ACC112 (cell line): ENCODE measurements around the gene TRMU.

Experiments
- H2AFZ ChIP-seq: fragments of 200-600 bp; sonication (generic); one replicate; pipeline ENCODE4 v1.6.0; 2017; ENCODE audit warnings: antibody characterized with exemption, low read length; ENCODE audit not compliant: unreplicated experiment
- H3K27ac ChIP-seq: fragments of 200-600 bp; sonication (generic); 2 replicates; pipeline ENCODE4 v1.5.1; 2014; ENCODE audit warnings: low read depth, mild to moderate bottlenecking, antibody characterized with exemption, low read length, moderate library complexity
- H3K27me3 ChIP-seq: fragments of 200-600 bp; sonication (generic); 2 replicates; pipeline ENCODE4 v1.6.1; 2014; ENCODE audit warnings: mild to moderate bottlenecking, antibody characterized with exemption, low read length, moderate library complexity, mixed read lengths; ENCODE audit not compliant: insufficient read depth
- H3K36me3 ChIP-seq: fragments of 200-600 bp; sonication (generic); 2 replicates; pipeline ENCODE4 v1.6.1; 2016; ENCODE audit warnings: mild to moderate bottlenecking, antibody characterized with exemption, low read length, moderate library complexity, mixed read lengths; ENCODE audit not compliant: insufficient read depth
- H3K4me1 ChIP-seq: fragments of 200-600 bp; sonication (generic); one replicate; pipeline ENCODE4 v1.6.1; 2016; ENCODE audit warnings: low read length, mixed read lengths; ENCODE audit not compliant: insufficient read depth, unreplicated experiment, control insufficient read depth
- H3K4me3 ChIP-seq: fragments of 200-600 bp; sonication (generic); 2 replicates; pipeline ENCODE4 v1.5.1; 2014; ENCODE audit warnings: mild to moderate bottlenecking, low read depth, low read length
- H3K79me2 ChIP-seq: fragments of 200-600 bp; sonication (generic); one replicate; pipeline ENCODE4 v1.6.0; 2016; ENCODE audit warnings: low read length; ENCODE audit not compliant: control insufficient read depth, unreplicated experiment, insufficient read depth

Gene TRMU

DNA sequence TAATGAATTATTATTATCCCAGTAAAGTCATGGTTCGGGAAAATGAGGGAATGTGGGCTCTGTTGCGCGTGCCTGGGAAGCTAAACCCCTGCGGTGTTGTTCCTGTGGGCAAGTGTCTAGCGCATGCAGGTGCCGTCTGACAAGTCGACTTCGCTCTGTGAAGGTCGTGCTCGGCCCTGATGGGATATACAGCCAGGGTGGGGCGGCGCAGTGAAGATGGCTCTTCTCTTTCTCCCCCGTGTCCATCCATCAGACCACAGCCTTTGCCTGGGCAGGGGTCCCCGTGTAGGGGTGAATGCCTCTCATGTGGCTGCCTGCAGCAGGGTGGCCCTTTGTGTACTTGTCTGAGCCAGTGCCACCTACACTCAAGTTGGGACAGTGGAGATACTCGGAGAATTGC is 12.8 kb upstream of the TRMU start:
- Histone ChIP-seq H2AFZ (no peak overlapping the region), H3K27me3 (no peaks in the 10 kb centered on the region), H3K27ac (no peak overlapping the region), H3K4me1 (no peaks in the 10 kb centered on the region), H3K4me3 (no peak overlapping the region), H3K79me2 (no peaks in the 10 kb centered on the region), H3K36me3 (no peaks in the 10 kb centered on the region)

GRCh38 chr22:46323162-46323561 is 12.4 kb upstream of the TRMU start:
- no peaks in the 10 kb centered on the region for H3K79me2 ChIP-seq
- no peaks in the 10 kb centered on the region for H3K36me3 ChIP-seq
- H3K4me3 ChIP-seq: no peak overlapping the region
- no peaks in the 10 kb centered on the region for H3K27me3 ChIP-seq
- no peak overlapping the region for H3K27ac ChIP-seq
- H2AFZ ChIP-seq: no peak overlapping the region
- no peaks in the 10 kb centered on the region for H3K4me1 ChIP-seq

- H3K79me2 ChIP-seq: no peaks in the 10 kb centered on the region
Measured at GRCh38 chr22:46326066-46326680, 9.3 kb upstream of the TRMU start.

GRCh38 chr22:46327691-46328465 is 7.6 kb upstream of the TRMU start:
- H3K79me2 ChIP-seq: no peaks in the 10 kb centered on the region
- H3K27ac ChIP-seq: no peak overlapping the region
- no peaks in the 10 kb centered on the region for H3K36me3 ChIP-seq
- H2AFZ ChIP-seq: no peak overlapping the region
- no peaks in the 10 kb centered on the region for H3K27me3 ChIP-seq
- H3K4me1 ChIP-seq: no peaks in the 10 kb centered on the region
- H3K4me3 ChIP-seq: no peak overlapping the region

More at GRCh38 chr22:46326066-46326680, 9.3 kb upstream of the TRMU start:
- no peaks in the 10 kb centered on the region for H3K36me3 ChIP-seq
- no peaks in the 10 kb centered on the region for H3K27me3 ChIP-seq
- no peaks in the 10 kb centered on the region for H3K4me1 ChIP-seq
- no peak overlapping the region for H2AFZ ChIP-seq
- no peak overlapping the region for H3K27ac ChIP-seq
- H3K4me3 ChIP-seq: no peak overlapping the region

- Histone ChIP-seq H3K36me3 (no peaks in the 10 kb centered on the region), H3K27ac (no peak overlapping the region), H3K27me3 (no peaks in the 10 kb centered on the region), H3K4me3 (no peak overlapping the region), H3K4me1 (no peaks in the 10 kb centered on the region), H2AFZ (no peak overlapping the region), H3K79me2 (no peaks in the 10 kb centered on the region)
Measured at GRCh38 chr22:46328797-46329196, 6.7 kb upstream of the TRMU start.

DNA sequence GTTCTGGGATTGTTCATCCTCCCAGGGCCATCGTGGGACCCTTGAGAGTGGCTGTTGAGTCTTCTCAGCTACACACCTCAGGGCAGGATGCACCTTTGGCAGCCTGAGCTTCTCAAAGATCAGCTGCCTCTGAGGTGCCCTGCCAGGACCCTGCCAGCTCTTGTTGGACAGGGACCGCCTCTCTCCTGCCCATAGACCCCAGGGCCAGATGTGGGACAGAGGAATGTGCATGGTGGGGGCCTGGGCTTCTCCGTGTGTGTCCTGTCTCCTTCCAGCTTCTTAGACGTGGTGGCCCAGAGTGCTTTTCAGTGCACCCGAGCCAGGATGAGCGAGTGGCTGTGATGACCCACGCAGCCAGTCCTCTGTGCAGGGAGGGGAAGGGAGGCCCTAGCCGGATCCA is 5.9 kb upstream of the TRMU start:
- H3K4me1 ChIP-seq: no peaks in the 10 kb centered on the region
- H3K36me3 ChIP-seq: no peaks in the 10 kb centered on the region
- no peak overlapping the region for H2AFZ ChIP-seq
- no peak overlapping the region for H3K27ac ChIP-seq
- H3K4me3 ChIP-seq: no peak overlapping the region
- H3K27me3 ChIP-seq: no peaks in the 10 kb centered on the region
- H3K79me2 ChIP-seq: no peaks in the 10 kb centered on the region

- Histone ChIP-seq H3K27ac (no peak overlapping the region), H3K27me3 (no peaks in the 10 kb centered on the region), H3K4me3 (no peak overlapping the region), H3K79me2 (no peaks in the 10 kb centered on the region), H2AFZ (no peak overlapping the region), H3K4me1 (no peaks in the 10 kb centered on the region), H3K36me3 (no peaks in the 10 kb centered on the region)
Measured at GRCh38 chr22:46330426-46330825, 5.1 kb upstream of the TRMU start.

DNA sequence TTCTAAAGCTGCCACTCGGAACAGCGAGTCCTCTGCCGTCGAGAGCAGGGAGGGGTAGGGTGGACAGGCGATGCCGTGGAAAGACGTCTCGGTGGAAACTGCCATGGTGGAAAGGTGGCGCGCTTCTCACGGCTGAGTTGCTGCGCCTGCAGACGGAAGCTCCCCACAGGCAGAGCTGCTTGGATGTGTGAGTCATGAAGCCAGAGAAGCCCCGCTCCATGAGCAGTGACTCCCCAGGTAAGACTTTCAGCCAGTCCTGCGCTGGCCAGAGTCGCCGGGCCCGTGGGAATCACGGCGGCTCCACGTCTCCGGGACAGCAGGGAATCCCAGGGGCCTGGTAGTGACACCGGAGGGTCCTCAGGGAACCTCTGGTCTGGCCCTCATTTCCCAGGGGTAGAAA is 4.0 kb upstream of the TRMU start:
- H3K27ac ChIP-seq: no peak overlapping the region
- H2AFZ ChIP-seq: no peak overlapping the region
- no peak overlapping the region for H3K4me3 ChIP-seq
- H3K36me3 ChIP-seq: no peaks in the 10 kb centered on the region
- H3K79me2 ChIP-seq: peaks cover 9% of the 10 kb centered on the region
- no peaks in the 10 kb centered on the region for H3K4me1 ChIP-seq
- H3K27me3 ChIP-seq: no peaks in the 10 kb centered on the region

GRCh38 chr22:46336119-46337078 is 885 bp downstream of the TRMU start:
- Histone ChIP-seq H3K27me3 (no peaks in the 10 kb centered on the region), H2AFZ (peak overlapping the region; percentile 12), H3K4me3 (peak overlapping the region; percentile 87), H3K4me1 (no peaks in the 10 kb centered on the region), H3K79me2 (peaks cover 25% of the 10 kb centered on the region), H3K27ac (no peak overlapping the region), H3K36me3 (no peaks in the 10 kb centered on the region)

- no peaks in the 10 kb centered on the region for H3K36me3 ChIP-seq
Measured at GRCh38 chr22:46337870-46338269, 2.4 kb downstream of the TRMU start.

More at GRCh38 chr22:46337870-46338269, 2.4 kb downstream of the TRMU start:
- Histone ChIP-seq H3K27ac (no peak overlapping the region), H3K4me1 (no peaks in the 10 kb centered on the region), H2AFZ (no peak overlapping the region), H3K4me3 (no peak overlapping the region), H3K27me3 (no peaks in the 10 kb centered on the region), H3K79me2 (peaks cover 25% of the 10 kb centered on the region)
